HCT116 (cell line): ENCODE data around the gene TNFAIP2. TPM values are rescaled to one million over a fixed set of nuclear protein-coding genes. Genes with fewer than 3 reads are reported as not detected.

Experiments
- ATAC-seq: fragments of 200-7000 bp; cut with Tn5 transposase; 2 replicates; pipeline ENCODE4 v1.9.1; 2020; ENCODE audit warnings: mild to moderate bottlenecking, moderate library complexity
- BruUV-seq: library from RNA; stranded (reverse); fragments of 400-500 nt; replicated peaks from 2 replicates; lab custom pipeline; 2021; lab: Mats Ljungman, UMichigan
- CTCF ChIA-PET: fragments of 300-600 bp; sonication (Branson Sonifier 250); formaldehyde crosslinking; loops from one replicate; lab custom pipeline; 2021; ENCODE audit warnings: antibody characterized with exemption; lab: Charles Lee
- POLR2A ChIA-PET: fragments of 300-600, 350-600 bp; sonication (Branson Sonifier 250); formaldehyde crosslinking; loops from one replicate; lab custom pipeline; 2021; ENCODE audit warnings: antibody characterized with exemption; lab: Charles Lee
- RAD21 ChIA-PET, 2 experiments: fragments of 300-600 bp; sonication (Branson Sonifier 250); formaldehyde crosslinking; loops; one replicate each; lab custom pipeline; 2023; ENCODE audit warnings: low total read pairs in 2 of 2; ENCODE audit not compliant: uncharacterized antibody in 2 of 2, unreplicated experiment in 2 of 2, low non-redundant PET in 1 of 2; lab: Charles Lee
- DNase-seq: peaks from one replicate; pipeline ENCODE4 v3.0.0-alpha.2; 2010; ENCODE audit warnings: low read depth, low spot score
- H2AFZ ChIP-seq: fragments of 200-600 bp; shearing (Covaris generic), sonication (generic); 2 replicates; pipeline ENCODE4 v1.6.1; 2017; ENCODE audit warnings: low read depth, mixed run types, mixed read lengths, antibody characterized with exemption, low read length; ENCODE audit not compliant: poor library complexity, severe bottlenecking
- H3K27ac ChIP-seq: 2 replicates; pipeline ENCODE4 v1.5.1; 2012; ENCODE audit warnings: low read depth, low read length
- H3K27me3 ChIP-seq: fragments of 200-600 bp; sonication (generic); 2 replicates; pipeline ENCODE4 v1.6.1; 2016; ENCODE audit warnings: mixed run types, low read length, mixed read lengths; ENCODE audit not compliant: insufficient read depth
- H3K36me3 ChIP-seq, 2 experiments: fragments of 200-500 bp in 1 of 2; fragments of 200-600 bp in 1 of 2; sonication (Bioruptor generic) in 1 of 2; sonication (generic) in 1 of 2; 2 replicates each; pipeline versions ENCODE4 v1.5.1 to v1.6.1; 2014 to 2016; ENCODE audit warnings: low read length in 2 of 2, inconsistent platforms in 1 of 2, mixed read lengths in 1 of 2, mixed run types in 1 of 2; ENCODE audit not compliant: insufficient read depth in 2 of 2, control insufficient read depth in 1 of 2
- H3K4me1 ChIP-seq, 2 experiments: fragments of 200-600 bp in 1 of 2; sonication (generic) in 1 of 2; 2 replicates each; pipeline versions ENCODE4 v1.5.1 to v1.6.1; 2012 to 2017; ENCODE audit warnings: low read length in 2 of 2, inconsistent platforms in 1 of 2, mild to moderate bottlenecking in 1 of 2, mixed read lengths in 1 of 2, mixed run types in 1 of 2, moderate library complexity in 1 of 2; ENCODE audit not compliant: insufficient read depth in 2 of 2, control insufficient read depth in 1 of 2
- H3K4me2 ChIP-seq: fragments of 200-600 bp; sonication (generic); 2 replicates; pipeline ENCODE4 v1.6.1; 2017; ENCODE audit warnings: mixed run types, low read length, mixed read lengths
- H3K4me3 ChIP-seq, 2 experiments: fragments of 200-600 bp in 1 of 2; sonication (generic) in 1 of 2; replicated peaks in 1 of 2; 2 replicates each; pipeline ENCODE4 v1.5.1; 2011 to 2016; ENCODE audit warnings: low read length in 2 of 2, control low read depth in 1 of 2, low read depth in 1 of 2, mild to moderate bottlenecking in 1 of 2, mixed read lengths in 1 of 2, mixed run types in 1 of 2
- H3K79me2 ChIP-seq: fragments of 200-600 bp; sonication (generic); 2 replicates; pipeline ENCODE4 v1.6.1; 2017; ENCODE audit warnings: mild to moderate bottlenecking, mixed run types, low read length, moderate library complexity, mixed read lengths; ENCODE audit not compliant: insufficient read depth
- H3K9ac ChIP-seq: fragments of 200-600 bp; sonication (generic); 2 replicates; pipeline ENCODE4 v1.6.1; 2016; ENCODE audit warnings: low read length, mixed read lengths
- H3K9me2 ChIP-seq: fragments of 200-600 bp; sonication (generic), shearing (Covaris generic); 2 replicates; pipeline ENCODE4 v1.6.1; 2017; ENCODE audit warnings: mixed run types, mild to moderate bottlenecking, moderate library complexity; ENCODE audit not compliant: insufficient read depth
- H3K9me3 ChIP-seq, 2 experiments: fragments of 200-500 bp in 1 of 2; fragments of 200-600 bp in 1 of 2; sonication (Bioruptor generic) in 1 of 2; sonication (generic) in 1 of 2; 2 replicates each; pipeline ENCODE4 v1.6.1; 2014 to 2017; ENCODE audit warnings: low read length in 2 of 2, mixed read lengths in 2 of 2, inconsistent platforms in 1 of 2, low read depth in 1 of 2, mild to moderate bottlenecking in 1 of 2, mixed run types in 1 of 2, moderate library complexity in 1 of 2; ENCODE audit not compliant: control insufficient read depth in 1 of 2, insufficient read depth in 1 of 2
- H4K20me1 ChIP-seq: fragments of 200-600 bp; sonication (generic), shearing (Covaris generic); 2 replicates; pipeline ENCODE4 v1.6.1; 2017; ENCODE audit warnings: mixed run types, mild to moderate bottlenecking, moderate library complexity; ENCODE audit not compliant: insufficient read depth
- ATF3 ChIP-seq: IDR thresholded peaks from 2 replicates; pipeline ENCODE4 v1.6.1; 2012
- CBX3 ChIP-seq: IDR thresholded peaks from 2 replicates; pipeline ENCODE4 v1.6.1; 2012; ENCODE audit warnings: low read depth
- CEBPB ChIP-seq: IDR thresholded peaks from 2 replicates; pipeline ENCODE4 v1.6.1; 2012; ENCODE audit warnings: low read depth
- EZH2 ChIP-seq: fragments of 200-600 bp; sonication (generic); IDR thresholded peaks from 2 replicates; pipeline ENCODE4 v1.6.1; 2017; ENCODE audit warnings: antibody characterized with exemption, mixed run types
- FOSL1 ChIP-seq: IDR thresholded peaks from 2 replicates; pipeline ENCODE4 v1.6.1; 2012; ENCODE audit warnings: low read depth
- POLR2A ChIP-seq: IDR thresholded peaks from 2 replicates; pipeline ENCODE4 v1.7.0; 2011; ENCODE audit warnings: borderline replicate concordance; ENCODE audit not compliant: insufficient read depth, insufficient read length; ENCODE audit errors: extremely low read depth
- POLR2AphosphoS5 ChIP-seq: IDR thresholded peaks from 2 replicates; pipeline ENCODE4 v1.6.1; 2011; ENCODE audit warnings: mild to moderate bottlenecking, low read depth, low read length, moderate library complexity
- RAD21 ChIP-seq: IDR thresholded peaks from 2 replicates; pipeline ENCODE4 v1.6.1; 2012; ENCODE audit warnings: low read depth, mild to moderate bottlenecking
- ZBTB33 ChIP-seq: IDR thresholded peaks from 2 replicates; pipeline ENCODE4 v1.6.1; 2011; ENCODE audit warnings: mild to moderate bottlenecking, low read length, moderate library complexity; ENCODE audit not compliant: insufficient replicate concordance; ENCODE audit errors: extremely low read depth
- intact Hi-C: fragments of 100-400 bp; cut with micrococcal nuclease; formaldehyde crosslinking; loops from 2 replicates; pipeline ENCODE4 v1.10.0; 2022
- total RNA-seq: library from RNA; stranded (reverse); gene quantifications from one replicate; pipeline ENCODE4 v1.2.1, GENCODE V29; 2021; ENCODE audit not compliant: unreplicated experiment

The TNFAIP2 gene
- total RNA-seq, 1 experiment from 2014 or later, result 74.8 TPM

DNA sequence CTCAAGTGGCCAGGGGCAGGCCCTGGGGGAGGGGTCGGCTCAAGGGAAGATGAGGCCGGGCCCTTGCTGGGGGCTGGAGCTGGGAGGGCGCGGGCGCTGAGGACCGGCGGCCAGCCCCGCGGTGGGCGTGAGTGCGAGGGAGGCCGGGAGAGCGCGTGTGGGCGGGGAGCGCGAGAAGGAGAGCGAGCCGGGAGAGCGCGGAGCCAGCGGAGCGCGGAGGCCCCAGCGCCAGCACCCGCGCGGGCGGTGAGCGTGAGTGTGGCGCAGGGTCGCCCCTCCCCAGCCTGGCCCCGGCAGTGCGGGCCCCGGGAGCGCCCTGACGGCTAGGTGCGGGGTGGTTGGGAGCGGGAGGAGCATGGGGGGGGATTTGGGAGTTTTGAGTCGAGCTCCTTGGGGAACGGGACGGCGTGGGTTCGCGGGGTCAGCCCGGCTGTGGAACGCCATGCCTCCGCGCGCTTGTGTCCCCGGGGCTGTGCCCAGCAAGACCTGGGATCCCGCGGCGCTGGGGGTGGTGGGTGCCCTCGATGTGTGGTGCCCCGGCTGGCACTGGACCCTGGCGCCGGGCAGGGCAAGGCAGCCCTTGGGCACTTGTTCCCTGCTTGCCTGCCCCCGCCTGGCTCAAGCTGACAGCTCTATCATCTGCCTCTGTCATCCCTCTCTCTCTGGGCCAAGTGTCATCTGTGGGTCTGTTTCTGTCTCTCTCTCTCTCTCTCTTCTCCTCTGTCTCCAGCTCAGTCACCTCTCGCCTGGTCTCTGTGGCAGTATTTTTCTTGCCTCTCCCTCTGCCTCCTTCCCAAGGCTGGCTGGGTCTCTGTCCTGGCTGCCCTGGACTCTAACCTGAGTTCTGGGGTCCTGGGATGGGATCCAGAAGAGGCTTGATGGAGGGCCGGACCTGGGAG lies 39.0 kb upstream of the TNFAIP2 start, which contains the start of gene LBHD2:
Gene LBHD2 (plus strand): TSS at position 190 of the 899 bp plus-strand sequence. CDS start 1,803 bp downstream, outside the sequence.
- no peak within 1 kb of the TSS for H3K27ac ChIP-seq
- TF ChIP-seq EZH2 (no peak), RAD21 (no peak), CEBPB (no peak), ATF3 (no peak), POLR2A (no peak), CBX3 (no peak), FOSL1 (no peak), ZBTB33 (no peak), POLR2AphosphoS5 (no peak)
- TF ChIP-seq, all 23 proteins: peak for 0
- DNase-seq (no peak), ATAC-seq (no peak)
- no peak within 1 kb of the TSS for H3K4me3 ChIP-seq
- no peaks in the 10 kb centered on the region for H3K9me2 ChIP-seq
- H3K36me3 ChIP-seq, result no peaks in the 10 kb centered on the region
- H3K4me1 ChIP-seq, result no peaks in the 10 kb centered on the region
- ChIA-PET POLR2A (no interaction called here), RAD21 (no interaction called here), CTCF (no interaction called here)
- intact Hi-C loops, result no loop called here
- H3K9ac ChIP-seq, result no peak within 1 kb of the TSS
- H2AFZ ChIP-seq, result no peak within 1 kb of the TSS
- no peak within 1 kb of the TSS for H3K4me2 ChIP-seq
- H3K9me3 ChIP-seq, result no peaks in the 10 kb centered on the region
- H4K20me1 ChIP-seq, result no peaks in the 10 kb centered on the region
- H3K27me3 ChIP-seq, result no peaks in the 10 kb centered on the region
- H3K79me2 ChIP-seq, result no peaks in the 10 kb centered on the region
- BruUV-seq, result no TSS peak
